ENCODE results near the gene ELMOD2. TPM values are rescaled to one million over a fixed set of nuclear protein-coding genes. Genes with fewer than 3 reads are reported as not detected.

Gene ELMOD2
- total RNA-seq, 2 experiments from 2014 or later, result 20.0 to 28.7 TPM

DNA sequence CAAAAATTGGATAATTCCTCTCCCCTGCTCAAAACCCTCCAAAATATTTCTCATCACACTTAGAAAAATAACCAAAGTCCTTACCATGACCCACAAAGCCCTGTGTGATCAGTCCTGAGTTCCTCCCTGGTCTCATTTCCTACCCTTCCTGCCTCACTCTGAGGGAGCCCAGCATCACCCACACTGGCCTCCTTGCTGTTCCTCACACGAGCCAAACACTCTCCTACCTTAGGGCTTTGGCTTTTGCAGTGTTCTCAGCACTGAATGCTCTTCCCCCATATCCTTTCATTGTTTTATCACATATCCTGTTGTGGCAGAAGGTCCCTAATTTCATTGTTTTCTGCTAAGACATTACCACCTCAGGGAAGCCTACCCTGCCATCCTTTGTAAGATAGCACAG is 38.0 kb upstream of the ELMOD2 start:
- no peak overlapping the region for H3K4me3 ChIP-seq (ENCODE audit: low read depth, low read length, poor library complexity, severe bottlenecking)
- H3K9me2 ChIP-seq (ENCODE audit: insufficient read depth, low read length), result no peaks in the 10 kb centered on the region
- no peaks in the 10 kb centered on the region for H3K4me1 ChIP-seq (ENCODE audit: insufficient read depth, low read length, poor library complexity, severe bottlenecking)
- intact Hi-C loops (cut with micrococcal nuclease; ENCODE audit: unreplicated experiment), result no loop called here
- no peaks in the 10 kb centered on the region for H4K20me1 ChIP-seq (ENCODE audit: insufficient read depth, low read length)
- no peak overlapping the region for H3K27ac ChIP-seq (ENCODE audit: low read depth, low read length, poor library complexity, severe bottlenecking)
- BruUV-seq (replicated peaks), result no TSS peak
- no peaks in the 10 kb centered on the region for H3K36me3 ChIP-seq (ENCODE audit: insufficient read depth, low read length)
- no peak overlapping the region for H3K4me2 ChIP-seq (ENCODE audit: low read length)
- peaks cover 5% of the 10 kb centered on the region; the same call in 1 of the 2 replicates for H3K9me3 ChIP-seq (ENCODE audit: low read length)
- ChIA-PET POLR2A (no interaction called here), CTCF (ENCODE audit: unreplicated experiment) (no interaction called here)
- no peak for TF ChIP-seq EZH2phosphoT487 (IDR thresholded peaks at IDR 0.05; ENCODE audit: borderline replicate concordance, low read depth, low read length)
- TF ChIP-seq, protein P1, sequence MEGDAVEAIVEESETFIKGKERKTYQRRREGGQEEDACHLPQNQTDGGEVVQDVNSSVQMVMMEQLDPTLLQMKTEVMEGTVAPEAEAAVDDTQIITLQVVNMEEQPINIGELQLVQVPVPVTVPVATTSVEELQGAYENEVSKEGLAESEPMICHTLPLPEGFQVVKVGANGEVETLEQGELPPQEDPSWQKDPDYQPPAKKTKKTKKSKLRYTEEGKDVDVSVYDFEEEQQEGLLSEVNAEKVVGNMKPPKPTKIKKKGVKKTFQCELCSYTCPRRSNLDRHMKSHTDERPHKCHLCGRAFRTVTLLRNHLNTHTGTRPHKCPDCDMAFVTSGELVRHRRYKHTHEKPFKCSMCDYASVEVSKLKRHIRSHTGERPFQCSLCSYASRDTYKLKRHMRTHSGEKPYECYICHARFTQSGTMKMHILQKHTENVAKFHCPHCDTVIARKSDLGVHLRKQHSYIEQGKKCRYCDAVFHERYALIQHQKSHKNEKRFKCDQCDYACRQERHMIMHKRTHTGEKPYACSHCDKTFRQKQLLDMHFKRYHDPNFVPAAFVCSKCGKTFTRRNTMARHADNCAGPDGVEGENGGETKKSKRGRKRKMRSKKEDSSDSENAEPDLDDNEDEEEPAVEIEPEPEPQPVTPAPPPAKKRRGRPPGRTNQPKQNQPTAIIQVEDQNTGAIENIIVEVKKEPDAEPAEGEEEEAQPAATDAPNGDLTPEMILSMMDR (conservative IDR thresholded peaks at IDR 0.05; ENCODE audit: low read length), result no peak
- DNase-seq (ENCODE audit: low spot score), result no peak
- no peak overlapping the region for H2AFZ ChIP-seq (ENCODE audit: low read length)
- no peaks in the 10 kb centered on the region for H3K79me2 ChIP-seq (ENCODE audit: insufficient read depth, low read depth, low read length)

DNA sequence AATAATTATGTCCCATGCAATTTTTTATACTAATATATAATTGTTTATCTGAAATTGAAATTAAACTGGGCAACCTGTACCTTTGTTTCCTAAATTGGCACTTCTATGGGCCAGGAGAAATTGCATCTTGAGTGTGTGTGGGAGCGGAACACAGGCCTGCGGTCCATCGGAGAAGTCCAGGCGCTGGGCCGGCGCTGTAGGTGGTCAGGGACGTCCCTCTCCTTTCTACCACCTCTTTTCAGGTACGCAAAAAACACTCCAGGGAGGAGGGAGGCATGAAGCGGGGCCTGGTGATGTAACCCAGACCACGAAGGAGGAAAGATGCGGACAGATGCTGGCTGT is 26.6 kb upstream of the ELMOD2 start:
- DNase-seq (ENCODE audit: low spot score), result no peak
- Histone ChIP-seq H3K9me2 (ENCODE audit: insufficient read depth, low read length) (no peaks in the 10 kb centered on the region), H3K36me3 (ENCODE audit: insufficient read depth, low read length) (no peaks in the 10 kb centered on the region), H4K20me1 (ENCODE audit: insufficient read depth, low read length) (no peaks in the 10 kb centered on the region), H3K27ac (ENCODE audit: low read depth, low read length, poor library complexity, severe bottlenecking) (no peak overlapping the region), H3K4me3 (ENCODE audit: low read depth, low read length, poor library complexity, severe bottlenecking) (no peak overlapping the region), H3K9me3 (ENCODE audit: low read length) (no peaks in the 10 kb centered on the region), H2AFZ (ENCODE audit: low read length) (no peak overlapping the region), H3K4me2 (ENCODE audit: low read length) (no peak overlapping the region), H3K4me1 (ENCODE audit: insufficient read depth, low read length, poor library complexity, severe bottlenecking) (no peaks in the 10 kb centered on the region), H3K79me2 (ENCODE audit: insufficient read depth, low read depth, low read length) (no peaks in the 10 kb centered on the region)
- intact Hi-C loops (cut with micrococcal nuclease; ENCODE audit: unreplicated experiment), result no loop called here
- no TSS peak for BruUV-seq (replicated peaks)
- ChIA-PET POLR2A (no interaction called here), CTCF (ENCODE audit: unreplicated experiment) (no interaction called here)
- TF ChIP-seq, protein P1 (conservative IDR thresholded peaks at IDR 0.05; ENCODE audit: low read length), result no peak
- no peak for TF ChIP-seq EZH2phosphoT487 (IDR thresholded peaks at IDR 0.05; ENCODE audit: borderline replicate concordance, low read depth, low read length)

DNA sequence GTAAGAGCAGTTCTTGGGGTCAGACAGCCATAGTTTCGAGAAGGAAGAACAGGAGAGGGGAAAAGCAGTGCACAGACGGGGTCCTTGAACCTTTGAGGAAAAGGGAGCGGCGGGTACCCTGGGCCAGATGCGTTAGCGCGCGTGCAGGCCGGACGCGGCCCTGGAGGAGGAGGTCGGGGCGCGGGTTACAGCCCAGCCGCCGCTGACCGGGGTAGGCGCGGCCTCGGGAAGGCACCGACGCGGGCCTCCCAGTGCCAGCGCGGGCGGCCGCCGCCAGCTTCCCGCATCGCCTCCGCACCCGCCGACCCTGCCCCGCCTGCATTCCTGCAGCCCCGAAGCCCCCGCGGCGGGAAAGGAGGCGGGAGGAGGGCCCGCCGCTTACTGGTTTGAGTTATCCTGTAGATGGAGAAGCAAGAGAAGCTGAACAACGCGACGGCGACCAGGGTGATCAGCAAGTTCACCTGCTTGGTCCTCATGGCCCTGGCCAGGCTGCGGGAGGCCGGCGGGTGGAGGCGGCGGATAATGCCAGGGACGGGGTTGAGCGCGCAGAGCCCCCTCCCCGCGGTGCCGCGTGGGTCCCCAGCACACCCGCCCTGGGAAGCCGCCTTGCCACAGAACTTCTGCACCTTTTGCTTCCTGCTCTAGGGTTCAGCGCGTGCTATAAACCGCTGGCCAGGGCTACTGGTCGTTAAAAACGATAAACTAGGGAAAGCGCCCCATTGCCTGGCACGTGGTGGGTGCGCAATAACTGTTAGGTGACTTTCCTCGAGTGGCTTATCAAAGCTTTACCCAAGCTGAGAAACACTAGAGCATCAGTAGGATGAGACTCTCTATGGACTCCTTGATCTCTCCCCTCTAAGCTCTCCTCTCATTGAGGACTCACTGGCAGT is 26.0 kb upstream of the ELMOD2 start, which contains the start of gene MGAT4D:
MGAT4D (minus strand) TSS at position 547 of the 890 bp plus-strand sequence; CDS start at position 476, 71 bp downstream.
- H3K79me2 ChIP-seq (ENCODE audit: insufficient read depth, low read depth, low read length), result no peaks in the 10 kb centered on the region
- intact Hi-C loops (cut with micrococcal nuclease; ENCODE audit: unreplicated experiment), result no loop called here
- H3K36me3 ChIP-seq (ENCODE audit: insufficient read depth, low read length), result no peaks in the 10 kb centered on the region
- no peak within 1 kb of the TSS for H3K4me2 ChIP-seq (ENCODE audit: low read length)
- no peak within 1 kb of the TSS for H3K27ac ChIP-seq (ENCODE audit: low read depth, low read length, poor library complexity, severe bottlenecking)
- H3K4me3 ChIP-seq (ENCODE audit: low read depth, low read length, poor library complexity, severe bottlenecking), result no peak within 1 kb of the TSS
- no TSS peak for BruUV-seq (replicated peaks)
- no peaks in the 10 kb centered on the region for H3K9me2 ChIP-seq (ENCODE audit: insufficient read depth, low read length)
- H3K4me1 ChIP-seq (ENCODE audit: insufficient read depth, low read length, poor library complexity, severe bottlenecking), result no peaks in the 10 kb centered on the region
- no peaks in the 10 kb centered on the region for H3K9me3 ChIP-seq (ENCODE audit: low read length)
- CTCF ChIA-PET (ENCODE audit: unreplicated experiment), result no interaction called here
- no peak for TF ChIP-seq EZH2phosphoT487 (IDR thresholded peaks at IDR 0.05; ENCODE audit: borderline replicate concordance, low read depth, low read length)
- TF ChIP-seq, protein P1 (conservative IDR thresholded peaks at IDR 0.05; ENCODE audit: low read length), result no peak
- H2AFZ ChIP-seq (ENCODE audit: low read length), result no peak within 1 kb of the TSS
- no peaks in the 10 kb centered on the region for H4K20me1 ChIP-seq (ENCODE audit: insufficient read depth, low read length)
- POLR2A ChIA-PET, result no interaction called here
- DNase-seq (ENCODE audit: low spot score), result no peak
